Activated CD4-positive, alpha-beta T cell treated with anti-CD3 and anti-CD28 coated beads for 1 hour (primary cell): Measurements from ENCODE around the gene THUMPD2.

Experiments
- DNase-seq: peaks from one replicate; pipeline ENCODE4 v3.0.0-alpha.2; 2020

Gene THUMPD2

GRCh38 chr2:39715095-39715494, 64.0 kb downstream of the THUMPD2 start:
- no peak for DNase-seq

GRCh38 chr2:39712953-39713352, 66.1 kb downstream of the THUMPD2 start:
- no peak for DNase-seq

DNA sequence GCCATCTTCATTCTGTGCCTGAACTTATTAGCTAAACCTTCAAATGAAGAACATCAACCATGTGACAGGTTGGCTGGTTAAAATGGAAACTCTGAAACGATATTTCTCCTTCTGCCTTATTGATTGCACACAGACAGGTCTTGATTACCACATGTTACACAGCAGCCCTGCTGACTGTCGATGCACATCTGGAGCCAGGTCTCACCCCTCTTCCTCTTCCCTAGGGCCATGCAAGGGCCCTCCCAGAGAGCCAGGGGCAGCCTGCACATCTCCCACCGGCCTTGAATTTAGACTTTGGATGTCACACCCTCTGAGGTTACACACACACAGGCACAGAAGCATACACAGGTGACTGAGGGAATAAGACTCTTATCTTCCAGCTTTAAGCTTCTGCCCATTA, 68.3 kb downstream of the THUMPD2 start:
- no peak for DNase-seq

- no peak for DNase-seq
Measured at GRCh38 chr2:39708003-39708402, 71.1 kb downstream of the THUMPD2 start.

GRCh38 chr2:39706945-39707344, 72.1 kb downstream of the THUMPD2 start:
- no peak for DNase-seq

- DNase-seq = no peak
Measured at GRCh38 chr2:39706312-39706711, 72.7 kb downstream of the THUMPD2 start.

- no peak for DNase-seq
Measured at GRCh38 chr2:39705638-39706037, 73.4 kb downstream of the THUMPD2 start.

GRCh38 chr2:39704540-39704939, 74.5 kb downstream of the THUMPD2 start:
- no peak for DNase-seq

DNA sequence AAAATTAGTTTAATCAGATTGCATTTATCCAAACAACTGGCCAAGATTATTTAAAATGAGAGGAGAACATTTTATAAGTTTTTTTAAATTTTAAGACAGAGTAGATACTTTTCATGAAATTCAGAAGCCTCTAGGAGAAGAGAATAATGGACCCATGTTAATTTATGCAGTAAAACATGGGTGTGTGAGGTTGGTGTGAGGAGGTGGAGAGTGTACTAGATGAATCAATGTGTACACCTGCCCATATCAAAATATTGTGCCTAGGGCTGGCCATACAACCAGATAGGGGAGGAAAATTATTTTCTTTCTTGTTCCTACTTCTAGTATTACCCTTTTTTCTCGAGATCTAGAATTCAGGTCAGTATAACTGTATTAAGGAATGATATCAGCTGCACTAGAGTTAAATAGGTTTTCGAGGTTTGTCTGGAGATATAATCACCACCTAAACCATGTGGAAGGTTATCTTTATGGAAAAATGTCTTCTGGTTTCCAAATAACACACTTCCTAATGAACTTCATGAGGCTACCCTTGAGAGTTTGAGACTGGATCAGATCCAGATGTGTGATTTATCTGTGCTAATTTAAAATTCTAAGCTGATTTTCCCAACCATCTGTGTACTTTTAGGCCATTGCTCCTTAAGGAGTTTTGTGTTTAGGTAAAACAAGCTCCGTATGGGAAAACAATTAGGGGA, 75.7 kb downstream of the THUMPD2 start:
- no peak for DNase-seq

GRCh38 chr2:39701137-39701536, 77.9 kb downstream of the THUMPD2 start:
- no peak for DNase-seq

DNA sequence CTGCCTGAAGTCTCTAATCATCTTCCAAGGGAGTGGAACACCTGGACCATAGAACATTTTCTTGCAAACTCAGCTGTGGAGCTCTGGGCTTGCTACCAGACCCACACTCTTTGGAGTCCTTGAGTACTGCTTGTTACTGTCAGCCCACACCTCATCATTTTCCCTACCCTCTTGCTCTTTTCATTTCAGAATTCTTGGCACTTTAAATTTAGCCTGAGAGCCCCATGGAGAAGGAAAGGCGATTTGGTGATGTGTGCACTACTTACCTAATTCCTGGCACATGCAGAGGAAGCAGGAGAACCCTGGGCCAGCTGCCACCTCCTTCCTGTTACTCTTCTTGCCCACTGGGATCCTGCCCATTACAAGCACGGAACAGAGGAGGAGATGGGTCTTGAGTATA, 81.6 kb downstream of the THUMPD2 start:
- DNase-seq = no peak

GRCh38 chr2:39696838-39697237, 82.2 kb downstream of the THUMPD2 start:
- no peak for DNase-seq

DNA sequence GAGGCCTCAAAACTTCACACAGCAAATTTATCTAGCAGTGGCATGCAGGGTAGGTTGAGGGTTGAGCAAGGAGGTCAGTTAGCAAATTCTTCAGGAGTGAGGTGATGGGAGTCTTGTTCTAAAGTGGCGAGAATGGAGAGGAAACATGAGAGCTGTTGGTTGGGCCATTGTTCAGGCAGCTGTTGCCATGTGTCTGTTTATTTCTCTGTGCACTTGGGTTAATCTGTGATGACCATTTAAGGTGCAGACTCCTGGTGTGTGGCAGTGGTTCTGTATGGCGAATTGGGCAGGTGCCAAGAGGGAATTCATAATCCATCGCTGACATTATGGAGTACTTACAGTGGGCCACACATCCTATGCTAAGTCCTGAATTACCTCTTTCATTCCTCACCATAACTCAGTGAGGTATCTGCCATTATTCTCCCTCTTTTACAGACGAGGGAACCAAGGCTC, 82.9 kb downstream of the THUMPD2 start:
- DNase-seq = no peak

GRCh38 chr2:39693245-39693644, 85.8 kb downstream of the THUMPD2 start:
- no peak for DNase-seq

DNA sequence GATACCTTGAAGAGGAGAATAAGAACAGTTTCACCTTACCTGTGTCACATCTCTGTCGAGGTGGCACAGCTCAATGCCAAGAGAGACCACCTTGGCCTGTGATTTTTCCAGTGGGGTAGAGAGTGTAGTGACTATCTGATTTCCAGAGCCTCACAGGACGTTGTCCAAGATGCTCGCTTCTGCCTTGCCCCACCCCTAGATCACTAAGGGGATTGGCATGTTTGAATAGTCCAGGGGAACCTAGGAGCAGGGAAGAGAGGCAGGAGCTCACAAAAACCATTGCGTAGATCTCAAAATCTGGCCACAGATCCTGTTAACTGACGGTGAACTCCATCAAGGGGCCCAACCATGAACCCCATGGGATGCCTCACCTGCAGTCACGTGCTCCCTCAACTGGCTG, 89.2 kb downstream of the THUMPD2 start:
- DNase-seq = no peak

DNA sequence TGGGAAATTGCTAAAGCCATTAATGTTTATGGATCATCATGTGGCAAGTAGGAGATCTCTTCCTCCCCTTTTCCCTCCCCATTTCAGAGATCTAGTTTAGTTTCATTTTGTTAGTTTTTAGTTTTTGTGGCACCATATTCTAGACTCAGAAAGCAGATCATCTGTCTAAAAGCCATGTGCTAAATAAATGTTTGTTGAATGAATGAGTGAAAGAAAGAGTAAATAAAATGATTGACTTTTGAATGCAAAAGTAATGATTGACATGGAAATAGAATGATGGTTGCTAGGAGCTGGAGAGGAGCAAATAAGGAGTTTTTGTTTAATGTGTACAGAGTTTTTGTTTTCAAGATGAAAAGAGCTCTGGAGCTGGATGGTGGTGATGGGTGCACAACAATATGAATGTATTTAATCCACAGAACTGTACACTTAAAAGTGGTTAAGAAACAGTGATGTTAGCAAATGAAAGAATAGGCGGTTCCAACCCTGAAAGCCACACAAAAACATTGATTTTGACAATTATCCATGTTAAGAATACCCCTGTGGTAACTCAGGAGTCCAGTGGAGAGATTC, 89.7 kb downstream of the THUMPD2 start:
- no peak for DNase-seq

DNA sequence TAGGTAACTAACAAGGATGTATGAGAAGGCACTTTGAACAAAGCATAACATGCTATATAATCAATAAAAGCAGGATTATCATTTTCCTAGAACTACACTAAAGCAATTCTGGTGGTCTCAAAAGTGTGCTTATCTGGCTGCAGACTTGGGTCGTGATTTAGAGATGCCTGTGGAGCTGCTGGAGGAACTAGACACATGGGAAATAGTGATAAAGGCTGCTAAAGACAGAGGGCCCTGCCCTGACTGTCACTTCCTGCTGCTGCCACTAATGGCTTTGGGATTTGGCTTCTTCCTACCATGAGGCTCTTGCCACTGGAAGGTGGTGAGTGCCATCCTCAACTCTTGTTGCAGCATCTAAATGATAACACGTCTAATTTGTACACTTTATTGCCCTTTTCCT, 90.9 kb downstream of the THUMPD2 start:
- no peak for DNase-seq

- DNase-seq = no peak
Measured at GRCh38 chr2:39686456-39686855, 92.6 kb downstream of the THUMPD2 start.
